GM13976 (cell line): ENCODE results near the gene MID2.
"Not testable (repeated sequence)": the region's sequence is repeated elsewhere in the genome, so short reads cannot be mapped to it uniquely, and the experiment has no call there.

ENCODE experiments used
- DNase-seq: peaks from one replicate; pipeline ENCODE4 v3.0.0; 2012; ENCODE audit warnings: low spot score
- in situ Hi-C: fragments of 300-500 bp; cut with MboI; formaldehyde crosslinking; loops from one replicate; pipeline ENCODE4 v1.12.0; 2022; ENCODE audit warnings: low sequenced_read_pairs, mixed read lengths, inconsistent platforms; ENCODE audit not compliant: unreplicated experiment
- TF ChIP-seq, protein P1 (sequence below): IDR thresholded peaks from 2 replicates; pipeline ENCODE4 v1.5.1; 2012; ENCODE audit warnings: borderline replicate concordance, mild to moderate bottlenecking; ENCODE audit not compliant: insufficient read depth; ENCODE audit errors: extremely low read depth, missing control alignments, control extremely low read depth

Gene MID2

DNA sequence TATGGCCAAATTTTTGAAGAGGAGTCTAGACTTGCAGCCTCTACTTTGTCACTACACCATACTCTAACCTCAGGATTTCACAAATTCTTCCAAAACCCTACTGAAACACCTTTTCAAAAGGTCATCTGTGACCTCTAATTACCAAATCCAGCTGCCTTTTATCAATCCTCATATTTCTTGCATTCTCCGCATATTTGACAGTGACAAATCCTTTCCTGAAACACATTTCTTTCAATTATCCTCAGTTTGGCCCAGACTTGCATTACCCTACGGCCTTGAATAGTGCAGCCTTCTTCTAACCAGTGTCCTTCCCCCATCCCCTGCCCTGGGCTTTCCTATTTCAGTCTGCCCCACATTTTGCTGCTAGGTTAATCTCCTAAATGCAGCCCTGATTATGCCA is 25.5 kb downstream of the MID2 start:
- TF ChIP-seq, protein P1, sequence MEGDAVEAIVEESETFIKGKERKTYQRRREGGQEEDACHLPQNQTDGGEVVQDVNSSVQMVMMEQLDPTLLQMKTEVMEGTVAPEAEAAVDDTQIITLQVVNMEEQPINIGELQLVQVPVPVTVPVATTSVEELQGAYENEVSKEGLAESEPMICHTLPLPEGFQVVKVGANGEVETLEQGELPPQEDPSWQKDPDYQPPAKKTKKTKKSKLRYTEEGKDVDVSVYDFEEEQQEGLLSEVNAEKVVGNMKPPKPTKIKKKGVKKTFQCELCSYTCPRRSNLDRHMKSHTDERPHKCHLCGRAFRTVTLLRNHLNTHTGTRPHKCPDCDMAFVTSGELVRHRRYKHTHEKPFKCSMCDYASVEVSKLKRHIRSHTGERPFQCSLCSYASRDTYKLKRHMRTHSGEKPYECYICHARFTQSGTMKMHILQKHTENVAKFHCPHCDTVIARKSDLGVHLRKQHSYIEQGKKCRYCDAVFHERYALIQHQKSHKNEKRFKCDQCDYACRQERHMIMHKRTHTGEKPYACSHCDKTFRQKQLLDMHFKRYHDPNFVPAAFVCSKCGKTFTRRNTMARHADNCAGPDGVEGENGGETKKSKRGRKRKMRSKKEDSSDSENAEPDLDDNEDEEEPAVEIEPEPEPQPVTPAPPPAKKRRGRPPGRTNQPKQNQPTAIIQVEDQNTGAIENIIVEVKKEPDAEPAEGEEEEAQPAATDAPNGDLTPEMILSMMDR: no peak
- no peak for DNase-seq
- in situ Hi-C loops: no loop called here

DNA sequence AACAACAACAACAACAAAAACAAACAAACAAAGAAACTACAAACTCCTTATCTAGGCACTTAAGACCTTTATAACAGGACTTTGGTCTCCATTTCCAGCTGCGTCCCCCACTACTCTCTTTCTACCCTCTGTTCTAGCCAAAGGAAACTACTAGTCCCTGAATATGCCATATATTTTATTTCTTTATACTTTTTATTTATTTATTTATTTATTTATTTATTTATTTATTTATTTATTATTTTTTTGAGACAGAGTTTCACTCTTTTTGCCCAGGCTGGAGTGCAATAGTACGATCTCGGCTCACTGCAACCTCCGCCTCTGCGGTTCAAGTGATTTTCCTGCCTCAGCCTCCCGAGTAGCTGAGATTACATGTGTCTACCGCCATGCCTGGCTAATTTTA is 26.0 kb downstream of the MID2 start:
- DNase-seq, in situ Hi-C loops: not testable (repeated sequence)

DNA sequence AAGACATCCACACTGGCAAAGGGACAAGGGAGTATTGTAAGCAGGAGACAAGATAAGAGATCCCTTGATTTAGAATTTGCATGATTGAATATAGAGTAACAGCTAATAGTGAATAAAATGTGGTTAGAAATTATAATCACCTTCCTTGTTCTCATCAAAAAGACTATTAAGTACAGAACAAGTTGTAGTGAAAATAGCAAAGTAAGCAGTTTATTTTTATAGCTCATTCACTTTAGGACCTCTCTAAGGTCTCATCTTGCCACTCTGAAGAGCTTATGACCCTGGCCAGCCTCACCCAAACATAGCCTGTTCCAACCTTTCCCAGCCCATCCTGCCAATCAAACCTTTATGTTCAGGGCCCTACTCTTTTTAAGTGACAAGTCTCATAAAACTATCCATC is 30.6 kb downstream of the MID2 start:
- TF ChIP-seq, protein P1: no peak
- no peak for DNase-seq
- in situ Hi-C loops: no loop called here

DNA sequence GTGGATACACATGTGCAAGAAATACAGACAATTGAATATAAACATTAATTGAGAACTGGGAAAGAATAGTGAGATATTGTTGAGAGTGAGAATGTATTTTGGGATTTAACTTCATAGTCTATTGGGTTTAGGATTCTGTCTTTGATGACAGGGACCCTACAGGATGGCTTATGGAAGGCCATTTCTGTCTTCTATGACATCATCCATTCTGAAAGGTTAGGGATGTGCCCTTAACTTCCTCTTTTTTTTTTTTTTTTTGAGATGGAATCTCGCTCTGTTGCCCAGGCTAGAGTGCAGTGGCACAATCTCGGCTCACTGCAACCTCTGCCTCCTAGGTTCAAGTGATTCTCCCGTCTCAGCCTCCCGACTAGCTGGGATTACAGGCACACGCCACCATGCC is 31.4 kb downstream of the MID2 start:
- DNase-seq, in situ Hi-C loops: not testable (repeated sequence)

DNA sequence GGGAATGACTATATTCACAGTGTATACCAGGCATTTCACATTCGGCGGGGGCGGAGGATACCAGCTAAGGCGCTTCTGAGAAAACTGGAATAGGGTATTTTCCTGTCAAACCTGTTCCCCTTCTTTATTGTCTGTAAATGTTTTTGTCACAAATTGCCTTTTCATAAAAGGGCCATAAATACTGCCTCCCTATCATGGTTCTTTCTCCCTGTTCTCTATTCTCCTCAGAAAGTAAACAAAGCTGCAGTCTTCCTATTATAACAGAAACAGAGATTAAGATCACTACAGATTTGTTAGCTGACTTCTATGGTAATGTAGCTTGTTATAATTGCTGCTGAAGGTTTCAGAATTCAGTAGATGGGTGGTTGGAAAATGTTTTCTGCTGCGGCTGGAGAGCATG is 32.2 kb downstream of the MID2 start:
- TF ChIP-seq, protein P1: no peak
- no peak for DNase-seq
- in situ Hi-C loops: no loop called here

DNA sequence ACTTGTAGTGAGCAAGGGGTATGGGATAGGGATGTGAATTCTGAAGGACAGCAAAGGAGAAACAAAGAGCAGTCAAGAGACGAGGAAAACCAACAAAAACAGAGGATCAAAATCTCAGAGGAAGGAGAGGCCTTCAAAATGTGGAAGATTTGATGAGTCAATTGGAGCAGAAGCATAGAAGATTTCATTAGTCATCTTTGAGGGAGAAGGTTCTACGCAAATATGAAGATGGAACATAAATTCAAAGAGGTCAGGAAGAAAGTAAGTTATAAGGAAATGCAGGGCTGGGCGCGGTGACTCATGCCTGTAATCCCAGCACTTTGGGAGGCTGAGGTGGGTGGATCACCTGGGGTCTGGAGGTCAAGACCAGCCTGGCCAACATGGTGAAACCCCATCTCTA is 35.4 kb downstream of the MID2 start:
- DNase-seq: no peak
- TF ChIP-seq, protein P1: no peak
- in situ Hi-C loops: no loop called here

DNA sequence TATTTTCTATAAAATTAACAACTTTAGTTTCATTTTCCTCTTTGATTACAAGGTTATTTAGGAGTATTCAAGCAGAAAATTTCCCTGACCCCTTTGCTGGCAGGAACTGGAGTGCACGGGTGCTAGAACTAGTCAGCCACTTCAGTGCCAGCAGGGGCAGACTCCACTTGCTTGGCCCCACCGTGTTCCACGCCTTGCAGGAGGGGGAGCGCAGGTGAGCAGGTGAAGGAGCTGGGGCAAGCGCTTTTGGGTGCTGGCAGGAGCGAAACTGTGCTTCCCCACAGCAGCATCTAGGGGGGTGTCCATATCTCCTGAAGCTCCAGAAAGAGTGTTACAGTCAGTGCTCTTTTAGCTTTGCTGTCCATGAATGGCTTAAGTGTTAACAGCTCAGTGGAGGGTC is 45.5 kb downstream of the MID2 start:
- DNase-seq: no peak
- TF ChIP-seq, protein P1: no peak
- in situ Hi-C loops: no loop called here

DNA sequence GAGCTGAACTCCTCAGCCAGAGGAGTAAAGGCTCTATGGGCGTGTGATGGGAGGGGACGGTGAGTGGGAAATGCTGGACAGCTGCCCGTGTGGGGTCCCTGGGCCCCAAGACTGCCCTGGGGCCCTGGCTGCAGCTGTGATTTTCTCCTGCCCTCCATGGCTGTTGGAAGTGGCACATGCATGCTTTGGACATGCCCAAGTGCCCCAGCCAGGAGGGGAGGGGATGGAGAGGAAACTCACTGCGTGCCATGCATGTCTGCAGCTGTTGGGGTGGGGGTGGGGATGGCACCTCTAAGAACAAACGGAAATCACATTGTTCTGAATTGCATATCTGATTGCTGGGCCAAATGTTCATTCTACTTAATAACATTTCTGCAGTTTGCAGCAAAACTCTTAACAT is 52.4 kb downstream of the MID2 start:
- in situ Hi-C loops: no loop called here
- DNase-seq: no peak
- TF ChIP-seq, protein P1: no peak
